GM12864 (cell line): ENCODE data around the gene ADAD2.

Experiments
- DNase-seq: peaks from one replicate; pipeline ENCODE4 v3.0.0-alpha.2; 2011; ENCODE audit warnings: low read depth
- H3K4me3 ChIP-seq: 2 replicates; pipeline ENCODE4 v1.5.1; 2011; ENCODE audit warnings: mild to moderate bottlenecking, low read depth, low read length, control low read depth
- TF ChIP-seq, protein P1 (sequence below): IDR thresholded peaks from 2 replicates; pipeline ENCODE4 v1.5.1; 2011; ENCODE audit warnings: low read depth, mild to moderate bottlenecking, moderate library complexity, low read length, control low read depth, inconsistent platforms; ENCODE audit errors: missing control alignments

The ADAD2 gene

DNA sequence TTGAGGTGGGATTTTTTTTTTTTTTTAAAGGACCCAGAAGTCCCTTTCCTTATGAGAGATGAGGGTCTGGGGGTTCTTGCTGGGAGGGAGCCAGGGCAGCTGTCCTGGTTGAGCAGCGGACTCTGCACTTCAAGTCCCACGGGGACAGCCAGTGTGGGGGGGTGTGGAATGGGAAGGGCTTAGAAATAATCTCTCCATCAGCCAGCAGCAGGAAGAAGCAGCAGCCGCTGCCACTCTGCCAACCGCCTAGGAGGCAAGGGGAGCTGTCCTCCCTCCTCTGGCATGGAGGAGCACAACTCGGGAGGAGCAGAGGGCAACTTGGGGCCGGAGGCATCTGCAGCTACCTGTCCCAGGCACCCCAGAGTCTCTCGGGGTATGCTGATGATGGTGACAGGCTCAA is 49.0 kb downstream of the ADAD2 start, which contains the start of gene KCNG4:
KCNG4 (minus strand) TSS at position 104 of the 400 bp plus-strand sequence. CDS start 2,527 bp downstream, outside the sequence.
- DNase-seq, result no peak
- H3K4me3 ChIP-seq, result no peak within 1 kb of the TSS
- TF ChIP-seq, protein P1, sequence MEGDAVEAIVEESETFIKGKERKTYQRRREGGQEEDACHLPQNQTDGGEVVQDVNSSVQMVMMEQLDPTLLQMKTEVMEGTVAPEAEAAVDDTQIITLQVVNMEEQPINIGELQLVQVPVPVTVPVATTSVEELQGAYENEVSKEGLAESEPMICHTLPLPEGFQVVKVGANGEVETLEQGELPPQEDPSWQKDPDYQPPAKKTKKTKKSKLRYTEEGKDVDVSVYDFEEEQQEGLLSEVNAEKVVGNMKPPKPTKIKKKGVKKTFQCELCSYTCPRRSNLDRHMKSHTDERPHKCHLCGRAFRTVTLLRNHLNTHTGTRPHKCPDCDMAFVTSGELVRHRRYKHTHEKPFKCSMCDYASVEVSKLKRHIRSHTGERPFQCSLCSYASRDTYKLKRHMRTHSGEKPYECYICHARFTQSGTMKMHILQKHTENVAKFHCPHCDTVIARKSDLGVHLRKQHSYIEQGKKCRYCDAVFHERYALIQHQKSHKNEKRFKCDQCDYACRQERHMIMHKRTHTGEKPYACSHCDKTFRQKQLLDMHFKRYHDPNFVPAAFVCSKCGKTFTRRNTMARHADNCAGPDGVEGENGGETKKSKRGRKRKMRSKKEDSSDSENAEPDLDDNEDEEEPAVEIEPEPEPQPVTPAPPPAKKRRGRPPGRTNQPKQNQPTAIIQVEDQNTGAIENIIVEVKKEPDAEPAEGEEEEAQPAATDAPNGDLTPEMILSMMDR, result no peak

GRCh38 chr16:84240455-84240854 is 49.5 kb downstream of the ADAD2 start:
- DNase-seq, result no peak
- TF ChIP-seq, protein P1, result no peak
- H3K4me3 ChIP-seq, result no peak overlapping the region

DNA sequence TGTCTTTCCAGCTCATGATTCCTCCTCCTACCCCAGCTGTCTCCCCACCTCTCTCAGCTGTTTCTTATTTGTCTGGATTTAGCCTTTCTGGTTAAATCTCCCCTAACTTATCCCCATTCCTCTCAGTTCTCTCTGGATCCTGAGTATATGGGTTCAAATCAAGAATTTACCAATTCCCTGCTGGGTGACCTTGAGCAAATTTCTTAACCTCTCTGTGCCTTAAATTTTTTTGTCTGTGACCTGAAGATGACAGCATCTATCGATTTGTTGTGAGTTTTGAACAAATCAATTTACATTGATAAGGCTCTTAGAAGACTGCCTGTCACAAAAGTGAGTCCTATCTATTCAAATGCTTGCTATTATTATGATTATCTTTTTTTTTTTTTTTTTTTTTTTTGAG is 50.8 kb downstream of the ADAD2 start:
- TF ChIP-seq, protein P1, result no peak
- H3K4me3 ChIP-seq, result no peak overlapping the region
- DNase-seq, result no peak

- TF ChIP-seq, protein P1, result no peak
- no peak for DNase-seq
- no peak overlapping the region for H3K4me3 ChIP-seq
Measured at GRCh38 chr16:84242839-84243238, 51.9 kb downstream of the ADAD2 start.

DNA sequence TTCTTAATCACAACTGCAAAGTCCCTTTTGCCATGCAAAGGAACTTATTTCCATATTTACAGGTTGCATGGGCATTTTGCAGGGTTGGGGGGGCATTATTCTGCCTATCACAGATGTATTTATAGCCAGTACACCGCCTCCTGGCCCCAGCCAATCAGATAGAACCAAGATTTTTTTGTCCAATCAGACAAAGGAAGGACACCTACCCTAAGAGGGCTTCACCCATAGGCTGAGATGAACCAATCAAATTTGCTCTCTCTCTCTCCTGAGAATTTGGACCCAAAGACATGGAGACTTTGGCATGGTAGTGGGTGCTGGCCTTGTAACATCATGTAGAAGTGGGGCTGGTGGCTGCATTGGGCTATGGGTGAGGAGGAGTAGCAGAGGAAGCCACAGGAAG is 52.8 kb downstream of the ADAD2 start:
- DNase-seq, result no peak
- no peak overlapping the region for H3K4me3 ChIP-seq
- TF ChIP-seq, protein P1, result no peak

DNA sequence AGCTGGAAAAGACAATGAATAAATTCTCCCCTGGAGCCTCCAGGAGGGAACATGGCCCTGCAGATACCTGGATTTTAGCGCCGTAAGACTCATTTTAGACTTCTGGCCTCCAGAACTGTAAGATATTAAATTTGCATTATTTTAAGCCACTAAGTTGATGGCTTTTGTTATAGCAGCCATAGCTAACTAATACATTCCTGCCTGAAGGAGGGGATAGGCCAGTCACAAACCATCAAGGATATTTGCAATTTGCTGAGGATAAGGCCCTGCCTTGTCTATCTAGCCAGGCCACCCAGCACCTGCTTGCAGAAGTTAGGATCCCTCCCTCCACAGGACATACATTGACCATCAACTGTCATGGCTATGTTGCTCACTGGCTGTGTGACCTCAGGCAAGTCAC is 53.8 kb downstream of the ADAD2 start:
- H3K4me3 ChIP-seq, result no peak overlapping the region
- no peak for DNase-seq
- TF ChIP-seq, protein P1, result no peak

DNA sequence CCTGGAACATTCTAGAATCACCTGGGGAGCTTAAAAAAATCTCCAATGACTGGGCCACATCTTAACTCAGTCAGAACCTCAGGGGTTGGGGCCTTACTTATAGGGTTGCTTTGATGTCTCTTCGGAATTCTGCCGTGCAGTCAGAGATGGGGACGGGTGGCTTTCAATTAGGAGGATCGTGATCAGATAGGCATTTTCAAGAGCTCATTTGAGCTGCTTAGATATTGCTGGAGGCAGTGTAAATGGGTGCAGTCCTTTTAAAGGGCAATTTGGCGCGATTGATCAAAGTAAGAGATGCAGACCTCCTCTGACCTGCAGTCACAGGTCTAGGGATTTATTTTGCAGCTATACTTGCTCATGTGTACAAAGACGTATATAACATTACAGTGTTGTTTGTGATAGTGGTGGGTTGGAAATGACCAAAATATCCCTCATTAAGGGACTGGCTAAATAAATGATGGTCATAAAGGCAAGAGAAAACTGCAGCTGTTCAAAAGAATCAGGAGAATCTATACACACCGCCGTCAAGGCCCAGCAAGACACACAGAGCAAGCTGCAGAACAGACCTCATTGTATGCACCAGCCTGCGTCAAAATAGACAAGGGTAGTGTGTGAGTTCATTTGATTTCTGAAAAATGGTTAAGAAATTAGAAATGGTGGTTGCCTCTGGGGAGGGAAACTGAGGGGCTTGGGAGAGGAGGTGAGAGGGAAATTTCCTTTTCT is 55.2 kb downstream of the ADAD2 start:
- TF ChIP-seq, protein P1, result no peak
- DNase-seq, result no peak

More for the DNA sequence above, 55.2 kb downstream of the ADAD2 start:
- no peak overlapping the region for H3K4me3 ChIP-seq
